Mesothelial cell of epicardium (in vitro differentiated cells): ENCODE measurements around the gene COL4A1. TPM values are rescaled to one million over a fixed set of nuclear protein-coding genes. Genes with fewer than 3 reads are reported as not detected.

Experiments used
- DNase-seq, 2 experiments: peaks; one replicate each; pipeline ENCODE4 v3.0.0; 2021; ENCODE audit warnings: low spot score in 2 of 2; ENCODE audit not compliant: unreplicated experiment in 2 of 2
- H3K27ac Mint-ChIP-seq: 2 replicates; pipeline ENCODE4 v1.8.0; 2021; ENCODE audit warnings: mixed read lengths
- H3K27me3 Mint-ChIP-seq: 2 replicates; pipeline ENCODE4 v1.8.0; 2021; ENCODE audit warnings: low read depth, mixed read lengths
- H3K36me3 Mint-ChIP-seq: 2 replicates; pipeline ENCODE4 v1.8.0; 2021; ENCODE audit warnings: mixed read lengths
- H3K4me1 Mint-ChIP-seq: 2 replicates; pipeline ENCODE4 v1.8.0; 2021; ENCODE audit warnings: mixed read lengths
- H3K4me3 Mint-ChIP-seq: 2 replicates; pipeline ENCODE4 v1.8.0; 2021; ENCODE audit warnings: mild to moderate bottlenecking, moderate library complexity, mixed read lengths
- H3K9me3 Mint-ChIP-seq: 2 replicates; pipeline ENCODE4 v1.8.0; 2021; ENCODE audit warnings: mixed read lengths
- CTCF ChIP-seq: fragments of 200-600 bp; sonication (generic); IDR thresholded peaks from one replicate; pipeline ENCODE4 v1.5.0; 2021; ENCODE audit warnings: antibody characterized with exemption; ENCODE audit not compliant: unreplicated experiment
- total RNA-seq: library from RNA; stranded (reverse); gene quantifications from 3 replicates; pipeline ENCODE4 v1.2.1, GENCODE V29; 2021

Gene COL4A1
- total RNA-seq, 1 donor from 2014 or later: 362 TPM

GRCh38 chr13:110285991-110286832, 20.7 kb downstream of the COL4A1 start:
- Mint-ChIP-seq H3K9me3 (no peaks in the 10 kb centered on the region), H3K4me1 (no peaks in the 10 kb centered on the region), H3K27me3 (no peaks in the 10 kb centered on the region), H3K27ac (no peak overlapping the region), H3K36me3 (peaks cover 20% of the 10 kb centered on the region), H3K4me3 (no peak overlapping the region)
- no peak for TF ChIP-seq CTCF
- no peak for DNase-seq

DNA sequence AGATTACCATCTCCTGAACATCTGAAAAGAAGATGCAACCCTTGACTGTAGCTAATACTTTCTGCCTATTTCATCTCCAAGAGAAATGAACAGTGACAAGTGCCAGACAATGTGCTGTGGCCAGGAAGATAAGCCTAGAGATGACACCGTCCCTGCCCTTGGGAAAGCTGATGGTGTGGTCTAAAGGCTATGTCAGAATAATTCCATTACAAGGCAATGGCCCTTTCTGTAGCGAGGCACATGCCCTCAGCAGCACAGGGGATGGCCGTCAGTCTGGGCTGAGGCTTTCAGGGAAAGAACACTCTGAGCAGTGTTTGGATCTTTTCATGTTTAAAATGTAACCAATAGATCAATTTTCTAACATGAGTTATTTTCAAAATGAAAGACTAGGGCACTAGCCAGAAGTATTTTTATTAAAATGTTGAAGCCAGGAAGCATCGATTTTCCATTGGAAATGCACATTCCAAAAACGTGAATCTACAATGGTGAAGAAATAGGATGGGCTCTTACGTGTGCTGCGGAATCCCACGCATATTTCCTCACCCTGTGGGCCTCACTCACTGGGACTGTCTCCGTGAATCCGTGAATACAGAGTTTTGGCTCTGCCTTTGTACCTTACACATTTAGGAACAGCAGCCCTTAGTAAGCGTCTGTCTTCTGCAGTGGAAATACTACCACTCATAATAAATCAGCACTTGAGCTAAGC, 22.0 kb downstream of the COL4A1 start:
- no peak overlapping the region for H3K4me3 Mint-ChIP-seq
- peaks cover 11% of the 10 kb centered on the region for H3K36me3 Mint-ChIP-seq
- no peaks in the 10 kb centered on the region for H3K9me3 Mint-ChIP-seq
- H3K27me3 Mint-ChIP-seq: no peaks in the 10 kb centered on the region
- TF ChIP-seq CTCF: no peak
- DNase-seq: no peak
- H3K27ac Mint-ChIP-seq: peak overlapping the region; percentile 12
- no peaks in the 10 kb centered on the region for H3K4me1 Mint-ChIP-seq

DNA sequence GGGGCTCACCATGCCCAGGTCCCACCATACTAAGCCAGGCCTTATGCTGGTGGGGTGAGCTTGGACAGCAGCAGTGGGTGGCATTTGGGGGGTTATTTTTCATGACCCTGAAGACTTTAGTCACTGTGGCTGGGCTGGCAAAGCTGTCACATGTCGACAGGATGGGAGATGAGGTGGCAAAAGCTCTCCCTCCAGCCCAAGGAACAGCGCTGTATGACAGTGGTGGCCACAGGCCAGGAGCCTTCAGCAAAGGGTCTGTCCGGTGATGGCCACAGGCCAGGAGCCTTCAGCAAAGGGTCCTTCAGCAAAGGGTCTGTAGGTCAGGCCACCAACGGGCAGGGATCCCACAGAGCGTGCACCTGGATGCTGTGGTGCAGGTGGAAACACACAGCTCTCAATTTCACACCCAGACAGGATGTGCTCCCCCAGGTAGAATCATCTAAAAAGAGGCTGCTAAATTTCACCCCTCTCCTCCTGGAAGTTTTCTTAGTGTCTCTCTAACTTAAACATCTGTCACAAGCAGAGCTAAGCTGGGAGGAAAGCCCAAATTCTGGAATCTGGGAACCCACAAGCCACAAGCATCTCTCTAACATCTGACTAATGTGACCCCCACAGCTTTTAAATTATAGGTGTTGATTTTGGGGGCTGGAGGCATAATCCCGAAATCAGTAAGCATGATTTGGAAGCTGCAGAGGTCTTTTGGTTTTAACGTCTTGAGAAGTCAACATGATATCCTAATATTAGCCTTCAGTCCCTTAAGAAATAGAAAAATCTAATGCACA, 23.0 kb downstream of the COL4A1 start:
- no peak for DNase-seq
- Mint-ChIP-seq H3K27ac (no peak overlapping the region), H3K27me3 (no peaks in the 10 kb centered on the region), H3K4me1 (no peaks in the 10 kb centered on the region), H3K4me3 (no peak overlapping the region), H3K36me3 (peaks cover 3% of the 10 kb centered on the region), H3K9me3 (no peaks in the 10 kb centered on the region)
- TF ChIP-seq CTCF: no peak

DNA sequence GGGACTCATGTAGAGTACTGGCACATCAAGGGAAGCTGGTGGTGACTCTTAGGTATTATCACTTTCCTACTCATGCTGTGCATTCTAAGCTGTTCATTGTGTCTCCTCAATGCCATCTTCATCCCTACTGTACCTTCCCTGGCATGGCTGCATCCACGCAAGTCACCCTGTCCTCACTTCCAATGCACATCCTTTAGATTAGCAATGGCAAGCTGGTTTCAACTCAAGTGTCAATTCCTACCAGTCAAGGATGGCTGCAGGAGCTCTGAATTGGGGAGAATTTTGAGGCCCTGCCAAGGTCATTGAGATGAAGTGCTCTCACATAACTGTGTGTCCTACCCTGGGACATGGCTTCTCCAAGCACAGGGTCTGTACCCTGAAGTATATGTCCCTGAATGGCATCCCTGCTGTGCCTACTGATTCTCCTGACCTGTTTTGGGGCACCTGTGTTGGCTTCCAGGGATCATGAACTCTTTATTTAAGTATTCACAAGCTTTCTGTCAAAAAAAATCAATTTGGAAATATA, 24.6 kb downstream of the COL4A1 start:
- Mint-ChIP-seq H3K4me3 (no peak overlapping the region), H3K4me1 (peaks cover 5% of the 10 kb centered on the region), H3K36me3 (no peaks in the 10 kb centered on the region), H3K27ac (no peak overlapping the region), H3K27me3 (no peaks in the 10 kb centered on the region), H3K9me3 (no peaks in the 10 kb centered on the region)
- TF ChIP-seq CTCF: no peak
- DNase-seq: no peak

- TF ChIP-seq CTCF: no peak
- no peaks in the 10 kb centered on the region for H3K27me3 Mint-ChIP-seq
- H3K4me3 Mint-ChIP-seq: no peak overlapping the region
- H3K36me3 Mint-ChIP-seq: no peaks in the 10 kb centered on the region
- no peak overlapping the region for H3K27ac Mint-ChIP-seq
- peaks cover 6% of the 10 kb centered on the region for H3K4me1 Mint-ChIP-seq
- no peak for DNase-seq
- no peaks in the 10 kb centered on the region for H3K9me3 Mint-ChIP-seq
Measured at GRCh38 chr13:110281736-110282135, 25.2 kb downstream of the COL4A1 start.
